ENCODE data around the gene ITM2A.

DNA sequence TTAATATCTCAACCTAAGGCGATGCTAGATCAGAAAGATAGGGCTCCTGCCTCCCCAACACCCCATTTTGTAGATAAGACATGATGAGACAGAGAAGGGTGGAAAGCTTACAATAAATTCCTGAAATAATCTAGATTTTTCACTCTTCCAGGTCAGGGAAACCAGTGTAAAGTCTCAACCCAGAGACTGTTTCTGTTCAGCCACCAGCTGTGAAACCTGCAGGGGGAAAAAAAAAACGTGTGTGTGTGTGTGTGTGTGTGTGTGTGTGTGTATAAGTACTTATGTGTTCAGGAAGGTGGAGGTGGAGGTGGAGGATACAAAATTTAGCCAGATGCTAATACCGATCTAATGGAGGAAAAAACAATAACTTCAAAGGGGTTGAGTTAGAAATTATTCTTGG lies 773 bp upstream of the ITM2A start:
- TF ChIP-seq, protein P1, sequence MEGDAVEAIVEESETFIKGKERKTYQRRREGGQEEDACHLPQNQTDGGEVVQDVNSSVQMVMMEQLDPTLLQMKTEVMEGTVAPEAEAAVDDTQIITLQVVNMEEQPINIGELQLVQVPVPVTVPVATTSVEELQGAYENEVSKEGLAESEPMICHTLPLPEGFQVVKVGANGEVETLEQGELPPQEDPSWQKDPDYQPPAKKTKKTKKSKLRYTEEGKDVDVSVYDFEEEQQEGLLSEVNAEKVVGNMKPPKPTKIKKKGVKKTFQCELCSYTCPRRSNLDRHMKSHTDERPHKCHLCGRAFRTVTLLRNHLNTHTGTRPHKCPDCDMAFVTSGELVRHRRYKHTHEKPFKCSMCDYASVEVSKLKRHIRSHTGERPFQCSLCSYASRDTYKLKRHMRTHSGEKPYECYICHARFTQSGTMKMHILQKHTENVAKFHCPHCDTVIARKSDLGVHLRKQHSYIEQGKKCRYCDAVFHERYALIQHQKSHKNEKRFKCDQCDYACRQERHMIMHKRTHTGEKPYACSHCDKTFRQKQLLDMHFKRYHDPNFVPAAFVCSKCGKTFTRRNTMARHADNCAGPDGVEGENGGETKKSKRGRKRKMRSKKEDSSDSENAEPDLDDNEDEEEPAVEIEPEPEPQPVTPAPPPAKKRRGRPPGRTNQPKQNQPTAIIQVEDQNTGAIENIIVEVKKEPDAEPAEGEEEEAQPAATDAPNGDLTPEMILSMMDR (IDR thresholded peaks at IDR 0.05; ENCODE audit: borderline replicate concordance, extremely low read depth, low read length, poor library complexity, severe bottlenecking), result no peak
- no peak for TF ChIP-seq EZH2 (IDR thresholded peaks at IDR 0.05; ENCODE audit: borderline replicate concordance, low read depth, low read length, severe bottlenecking)
